Upper lobe of right lung (tissue), 1 donor: ENCODE measurements around the gene RCC1. TPM values are rescaled to one million over a fixed set of nuclear protein-coding genes. Genes with fewer than 3 reads are reported as not detected.

Source experiments
- ATAC-seq: fragments of 200-7000 bp; cut with Tn5 transposase; one replicate; pipeline ENCODE4 v1.9.1; 2020; ENCODE audit warnings: mild to moderate bottlenecking, moderate library complexity
- DNase-seq: peaks from one replicate; pipeline ENCODE4 v3.0.0-alpha.2; 2020
- H3K27ac ChIP-seq: fragments of 200-600 bp; one replicate; pipeline ENCODE4 v1.8.0; 2022
- H3K27me3 ChIP-seq: fragments of 200-600 bp; one replicate; pipeline ENCODE4 v1.8.0; 2022; ENCODE audit warnings: mild to moderate bottlenecking
- H3K36me3 ChIP-seq: fragments of 200-600 bp; one replicate; pipeline ENCODE4 v1.8.0; 2022
- H3K4me1 ChIP-seq: fragments of 200-600 bp; one replicate; pipeline ENCODE4 v1.8.0; 2022
- H3K4me3 ChIP-seq: fragments of 200-600 bp; one replicate; pipeline ENCODE4 v1.8.0; 2022; ENCODE audit warnings: mild to moderate bottlenecking
- H3K9me3 ChIP-seq: fragments of 200-600 bp; one replicate; pipeline ENCODE4 v1.8.0; 2022
- CTCF ChIP-seq: fragments of 200-600 bp; IDR thresholded peaks from one replicate; pipeline ENCODE4 v1.8.0; 2022; ENCODE audit warnings: antibody characterized with exemption
- intact Hi-C: fragments of 100-400 bp; cut with DNase I; formaldehyde crosslinking; loops from one replicate; pipeline ENCODE4 v1.11.0; 2022
- total RNA-seq: library from RNA; stranded (reverse); fragmentation: NEBNext Ultra II Directional; extraction: Animal tissue kit (Norgen Biotek cat#: 25700); gene quantifications from one replicate; pipeline ENCODE4 v1.2.1, GENCODE V29; 2021
- donor health status: DM: no; HTN: yes; CAD: no; lungs with severe emphysema.

RCC1 gene
- total RNA-seq, 1 donor from 2014 or later, result 27.9 TPM

GRCh38 chr1:28507646-28508434 is 2.0 kb downstream of the RCC1 start:
- TF ChIP-seq CTCF, result no peak
- Histone ChIP-seq H3K9me3 (no peaks in the 10 kb centered on the region), H3K4me1 (peaks cover 44% of the 10 kb centered on the region), H3K36me3 (peaks cover 52% of the 10 kb centered on the region), H3K27me3 (no peaks in the 10 kb centered on the region), H3K4me3 (peak overlapping the region; percentile 90), H3K27ac (peak overlapping the region; percentile 91)
- DNase-seq (no peak), ATAC-seq (no peak)
- intact Hi-C loops, result no loop called here

GRCh38 chr1:28508435-28508754 is 2.6 kb downstream of the RCC1 start:
- no peaks in the 10 kb centered on the region for H3K27me3 ChIP-seq
- peak overlapping the region; percentile 91 for H3K27ac ChIP-seq
- peaks cover 44% of the 10 kb centered on the region for H3K4me1 ChIP-seq
- no peak for TF ChIP-seq CTCF
- peak overlapping the region; percentile 90 for H3K4me3 ChIP-seq
- ATAC-seq (no peak), DNase-seq (no peak)
- H3K36me3 ChIP-seq, result peaks cover 57% of the 10 kb centered on the region
- intact Hi-C loops, result no loop called here
- no peaks in the 10 kb centered on the region for H3K9me3 ChIP-seq

GRCh38 chr1:28509705-28510272 is 3.9 kb downstream of the RCC1 start:
- Histone ChIP-seq H3K9me3 (no peaks in the 10 kb centered on the region), H3K4me3 (peak overlapping the region; percentile 9), H3K36me3 (peaks cover 71% of the 10 kb centered on the region), H3K4me1 (peaks cover 43% of the 10 kb centered on the region), H3K27ac (peak overlapping the region; percentile 91), H3K27me3 (no peaks in the 10 kb centered on the region)
- no peak for TF ChIP-seq CTCF
- intact Hi-C loops, result loop anchor here (10.0 kb wide), 1 partner anchor 85 kb away; the partner anchor contains the start of gene RAB42
- no peak for DNase-seq
- no peak for ATAC-seq

- peaks cover 38% of the 10 kb centered on the region for H3K4me1 ChIP-seq
- no peaks in the 10 kb centered on the region for H3K9me3 ChIP-seq
- TF ChIP-seq CTCF, result no peak
- DNase-seq (no peak), ATAC-seq (no peak)
- intact Hi-C loops, result loop anchor here (10.0 kb wide), 1 partner anchor 84 kb away; the partner anchor contains the start of gene RAB42
- H3K27ac ChIP-seq, result peak overlapping the region; percentile 91
- H3K36me3 ChIP-seq, result peaks cover 76% of the 10 kb centered on the region
- peak overlapping the region; percentile 9 for H3K4me3 ChIP-seq
- H3K27me3 ChIP-seq, result no peaks in the 10 kb centered on the region
These were observed 4.6 kb downstream of the RCC1 start for GRCh38 chr1:28510273-28510969.

- intact Hi-C loops, result loop anchor here (10.0 kb wide), 1 partner anchor 84 kb away; the partner anchor contains the start of gene RAB42
These were observed 5.2 kb downstream of the RCC1 start for GRCh38 chr1:28510970-28511440.

More at GRCh38 chr1:28510970-28511440, 5.2 kb downstream of the RCC1 start:
- H3K4me1 ChIP-seq, result peaks cover 38% of the 10 kb centered on the region
- H3K27ac ChIP-seq, result peak overlapping the region; percentile 91
- peaks cover 80% of the 10 kb centered on the region for H3K36me3 ChIP-seq
- no peak for TF ChIP-seq CTCF
- H3K27me3 ChIP-seq, result no peaks in the 10 kb centered on the region
- DNase-seq, result no peak
- H3K9me3 ChIP-seq, result no peaks in the 10 kb centered on the region
- peak overlapping the region; percentile 9 for H3K4me3 ChIP-seq
- ATAC-seq, result no peak
